GM12878 (cell line): ENCODE data around the gene UEVLD. TPM values are rescaled to one million over a fixed set of nuclear protein-coding genes. Genes with fewer than 3 reads are reported as not detected.

Experiments
- ATAC-seq: fragments of 200-7000 bp; cut with Tn5 transposase; 3 replicates; pipeline ENCODE4 v1.9.1; 2020; ENCODE audit warnings: mild to moderate bottlenecking, moderate library complexity
- BruUV-seq: library from RNA; stranded (reverse); fragments of 400-500 nt; replicated peaks from 2 replicates; lab custom pipeline; 2021; lab: Mats Ljungman, UMichigan
- CTCF ChIA-PET: fragments of 300-600 bp; sonication (Branson Sonifier 250); formaldehyde crosslinking; extraction: SDS; loops from one replicate; lab custom pipeline; 2021; ENCODE audit warnings: inconsistent platforms; lab: Yijun Ruan, JAX
- POLR2A ChIA-PET: fragments of 350-600 bp; formaldehyde crosslinking; extraction: SDS; loops from one replicate; lab custom pipeline; 2021; ENCODE audit warnings: inconsistent platforms; lab: Charles Lee
- RAD21 ChIA-PET: fragments of 300-600 bp; sonication (Branson Sonifier 250); formaldehyde crosslinking; loops from one replicate; lab custom pipeline; 2023; ENCODE audit warnings: antibody characterized with exemption; ENCODE audit not compliant: unreplicated experiment; lab: Charles Lee
- SMC1A ChIA-PET: fragments of 300-600 bp; sonication (Branson Sonifier 250); formaldehyde crosslinking; loops from one replicate; lab custom pipeline; 2023; ENCODE audit not compliant: unreplicated experiment, uncharacterized antibody; lab: Charles Lee
- DNase-seq: peaks from one replicate; pipeline ENCODE4 v3.0.0-alpha.2; 2011; ENCODE audit warnings: low read depth, low spot score
- FAIRE-seq: peaks from 3 replicates; lab custom pipeline; 2011; peaks lifted over from hg19 to GRCh38; lab: Jason Lieb, UNC
- H2AFZ ChIP-seq: 2 replicates; pipeline ENCODE4 v1.6.0; 2011; ENCODE audit warnings: low read depth, low read length, control low read depth; ENCODE audit not compliant: control insufficient read depth
- H3K27ac ChIP-seq: 2 replicates; pipeline ENCODE4 v1.5.1; 2011; ENCODE audit warnings: control low read depth; ENCODE audit not compliant: control insufficient read depth, insufficient read depth
- H3K27me3 ChIP-seq, 2 experiments: replicated peaks in 1 of 2; 2 replicates each; pipeline versions ENCODE4 v1.6.0 to v1.6.1; 2011; ENCODE audit warnings: low read length in 1 of 2; ENCODE audit not compliant: control insufficient read depth in 2 of 2, insufficient read depth in 2 of 2
- H3K36me3 ChIP-seq, 2 experiments: 2 replicates each; pipeline ENCODE4 v1.5.1; 2011; ENCODE audit warnings: low read length in 1 of 2; ENCODE audit not compliant: control insufficient read depth in 2 of 2, insufficient read depth in 2 of 2
- H3K4me1 ChIP-seq: 2 replicates; pipeline ENCODE4 v1.6.1; 2011; ENCODE audit warnings: mild to moderate bottlenecking, low read length, moderate library complexity, mixed read lengths; ENCODE audit not compliant: control insufficient read depth, insufficient read depth
- H3K4me2 ChIP-seq: 2 replicates; pipeline ENCODE4 v1.6.0; 2011; ENCODE audit warnings: control low read depth; ENCODE audit not compliant: control insufficient read depth, insufficient read depth
- H3K4me3 ChIP-seq: fragments of 200-600 bp; sonication (generic); 2 replicates; pipeline ENCODE4 v1.5.1; 2016
- H3K79me2 ChIP-seq: 2 replicates; pipeline ENCODE4 v1.6.0; 2011; ENCODE audit warnings: low read length; ENCODE audit not compliant: control insufficient read depth, insufficient read depth
- H3K9ac ChIP-seq: 2 replicates; pipeline ENCODE4 v1.8.0; 2011; ENCODE audit warnings: low read length, control low read depth, mixed read lengths; ENCODE audit not compliant: control insufficient read depth, insufficient read depth
- H3K9me3 ChIP-seq: replicated peaks from 3 replicates; pipeline ENCODE4 v1.5.1; 2011; ENCODE audit warnings: mild to moderate bottlenecking, low read length; ENCODE audit not compliant: control insufficient read depth, insufficient read depth
- H4K20me1 ChIP-seq: 2 replicates; pipeline ENCODE4 v1.6.0; 2011; ENCODE audit not compliant: control insufficient read depth, insufficient read depth
- CREB1 ChIP-seq: IDR thresholded peaks from 2 replicates; pipeline ENCODE4 v1.6.1; 2012; ENCODE audit warnings: low read depth, mild to moderate bottlenecking, inconsistent platforms
- CREM ChIP-seq: IDR thresholded peaks from 2 replicates; pipeline ENCODE4 v1.6.1; 2014; ENCODE audit warnings: antibody characterized with exemption, low read depth
- ETV6 ChIP-seq, 2 experiments: fragments of 450-650 bp in 1 of 2; IDR thresholded peaks in 1 of 2; conservative IDR thresholded peaks in 1 of 2; 2 replicates each; pipeline ENCODE4 v1.6.1; 2014; ENCODE audit warnings: antibody characterized with exemption in 1 of 2, borderline replicate concordance in 1 of 2, low read depth in 1 of 2, mild to moderate bottlenecking in 1 of 2, moderate library complexity in 1 of 2
- LARP7 ChIP-seq: fragments of 450-650 bp; IDR thresholded peaks from 2 replicates; pipeline ENCODE4 v1.6.1; 2017; ENCODE audit warnings: mild to moderate bottlenecking
- MLLT1 ChIP-seq: fragments of 450-650 bp; IDR thresholded peaks from 2 replicates; pipeline ENCODE4 v1.6.1; 2016; ENCODE audit warnings: mild to moderate bottlenecking
- NFIC ChIP-seq: IDR thresholded peaks from 2 replicates; pipeline ENCODE4 v1.6.1; 2012; ENCODE audit warnings: low read depth, mild to moderate bottlenecking, inconsistent platforms, low read length, moderate library complexity
- NR2F1 ChIP-seq: fragments of 450-650 bp; conservative IDR thresholded peaks from 2 replicates; pipeline ENCODE4 v1.6.1; 2017; ENCODE audit warnings: mild to moderate bottlenecking
- POLR2AphosphoS5 ChIP-seq: IDR thresholded peaks from 2 replicates; pipeline ENCODE4 v1.6.1; 2011; ENCODE audit warnings: mild to moderate bottlenecking, low read length, inconsistent platforms
- RUNX3 ChIP-seq: IDR thresholded peaks from 2 replicates; pipeline ENCODE4 v1.6.1; 2012; ENCODE audit warnings: low read length, inconsistent platforms
- SMAD5 ChIP-seq: IDR thresholded peaks from 2 replicates; pipeline ENCODE4 v1.6.1; 2016; ENCODE audit warnings: antibody characterized with exemption, low read depth
- WGBS: methylation state at CpG from one replicate; pipeline ENCODE4 v1.1.6; 2016; ENCODE audit warnings: low lambda C conversion rate; ENCODE audit not compliant: insufficient replicate concordance, insufficient coverage; ENCODE audit errors: missing lambda C conversion rate; 5-methylcytosine and 5-hydroxymethylcytosine counted together
- in situ Hi-C: fragments of 300-500 bp; cut with MboI; formaldehyde crosslinking; loops from 9 replicates; pipeline ENCODE4 v1.14.3; 2018; ENCODE audit warnings: mixed read lengths
- intact Hi-C: fragments of 100-400 bp; cut with micrococcal nuclease; formaldehyde crosslinking; loops from one replicate; pipeline ENCODE4 v1.14.2; 2022; ENCODE audit not compliant: unreplicated experiment
- polyA plus RNA-seq, 11 experiments: library from polyadenylated mRNA; depleted of rRNA in 4 of 11; unstranded in 6 of 11; stranded (reverse) in 5 of 11; fragments of >200 nt; fragmentation: Nextera tagmentation in 4 of 11; fragmentation: Illumina TruSeq in 1 of 11; extraction: Ambion mirVana in 4 of 11; extraction: Trizol in 1 of 11; gene quantifications; 1 replicate in 1 of 11; 2 replicates in 10 of 11; pipeline versions ENCODE4 v1.2.1 to v1.2.3, GENCODE V29; 2011 to 2016; ENCODE audit warnings: inconsistent platforms in 2 of 11, missing spikeins in 2 of 11, low read depth in 1 of 11
- total RNA-seq, 4 experiments: library from RNA; depleted of rRNA in 3 of 4; stranded (reverse); fragments of >200 nt in 3 of 4; fragmentation: Illumina TruSeq in 1 of 4; extraction: Trizol in 1 of 4; gene quantifications; 2 replicates each; pipeline versions ENCODE4 v1.2.1 to v1.2.3, GENCODE V29; 2013 to 2021
- TF ChIP-seq, protein P1 (sequence below): fragments of 450-650 bp; IDR thresholded peaks from 2 replicates; pipeline ENCODE4 v1.6.1; 2017; ENCODE audit warnings: mild to moderate bottlenecking, moderate library complexity
- TF ChIP-seq, protein P2 (sequence below): fragments of 450-650 bp; IDR thresholded peaks from 2 replicates; pipeline ENCODE4 v1.6.1; 2017; ENCODE audit warnings: borderline replicate concordance
- TF ChIP-seq, protein P3 (sequence below): fragments of 450-650 bp; IDR thresholded peaks from 2 replicates; pipeline ENCODE4 v1.6.1; 2017; ENCODE audit warnings: mild to moderate bottlenecking, low read depth, inconsistent platforms; ENCODE audit not compliant: poor library complexity, severe bottlenecking

Gene UEVLD
- total and polyA plus RNA-seq, 10 of the 15 experiments (the other 5 are each of a cell fraction or from before 2014, with no cell fraction given): 6.5 to 16.3 (median 13.4) TPM

GRCh38 chr11:18617688-18618341 lies 29.3 kb upstream of the UEVLD start:
- no peaks in the 10 kb centered on the region for H3K27me3 ChIP-seq
- ChIA-PET CTCF (interaction anchor here (0.8 to 6.7 kb wide), 10 partner anchors 8 to 146 kb away, joined by 3 to 80 read pairs (median 5); partner anchors contain the start of genes SPTY2D1 and TSG101), SMC1A (interaction anchor here (0.6 to 13.9 kb wide), 7 partner anchors 8 to 151 kb away, joined by 3 to 188 read pairs (median 5); partner anchors contain the start of genes SPTY2D1 and UEVLD), POLR2A (interaction anchor here (0.5 to 1.9 kb wide), 7 partner anchors 11 to 189 kb away, joined by 3 to 10 read pairs (median 4); no protein-coding TSS in a partner anchor), RAD21 (interaction anchor here (1.2 to 6.7 kb wide), 4 partner anchors 14 to 30 kb away, joined by 3 to 77 read pairs (median 4); partner anchors contain the start of genes SPTY2D1 and UEVLD)
- intact Hi-C loops (no loop called here), in situ Hi-C loops (no loop called here)
- no peak overlapping the region for H3K9ac ChIP-seq
- ATAC-seq: peak; percentile 50
- peak; percentile 15 for DNase-seq
- H2AFZ ChIP-seq: no peak overlapping the region
- 0 out of 2 replicates have a peak, but pooled peaks cover 2% of the 10 kb centered on the region for H4K20me1 ChIP-seq
- no TSS peak for BruUV-seq
- peak overlapping the region; percentile 1; the same call in 1 of the 2 replicates for H3K4me2 ChIP-seq
- no peak overlapping the region for H3K27ac ChIP-seq
- H3K4me1 ChIP-seq: peaks cover 38% of the 10 kb centered on the region
- no peaks in the 10 kb centered on the region; the same call in 2 of the 3 replicates for H3K9me3 ChIP-seq
- H3K36me3 ChIP-seq: peaks cover 13% of the 10 kb centered on the region in 2 experiments
- WGBS: 74% methylated on average over 10 of the region's 10 CpGs
- peak overlapping the region; percentile 20; the same call in 1 of the 2 replicates for H3K4me3 ChIP-seq
- H3K79me2 ChIP-seq: peaks cover 42% of the 10 kb centered on the region
- FAIRE-seq: peak; percentile 61
- TF ChIP-seq NFIC: peak; percentile 68; the same call in 1 of the 2 replicates
- TF ChIP-seq RUNX3: peak; percentile 97
- TF ChIP-seq, protein P1, sequence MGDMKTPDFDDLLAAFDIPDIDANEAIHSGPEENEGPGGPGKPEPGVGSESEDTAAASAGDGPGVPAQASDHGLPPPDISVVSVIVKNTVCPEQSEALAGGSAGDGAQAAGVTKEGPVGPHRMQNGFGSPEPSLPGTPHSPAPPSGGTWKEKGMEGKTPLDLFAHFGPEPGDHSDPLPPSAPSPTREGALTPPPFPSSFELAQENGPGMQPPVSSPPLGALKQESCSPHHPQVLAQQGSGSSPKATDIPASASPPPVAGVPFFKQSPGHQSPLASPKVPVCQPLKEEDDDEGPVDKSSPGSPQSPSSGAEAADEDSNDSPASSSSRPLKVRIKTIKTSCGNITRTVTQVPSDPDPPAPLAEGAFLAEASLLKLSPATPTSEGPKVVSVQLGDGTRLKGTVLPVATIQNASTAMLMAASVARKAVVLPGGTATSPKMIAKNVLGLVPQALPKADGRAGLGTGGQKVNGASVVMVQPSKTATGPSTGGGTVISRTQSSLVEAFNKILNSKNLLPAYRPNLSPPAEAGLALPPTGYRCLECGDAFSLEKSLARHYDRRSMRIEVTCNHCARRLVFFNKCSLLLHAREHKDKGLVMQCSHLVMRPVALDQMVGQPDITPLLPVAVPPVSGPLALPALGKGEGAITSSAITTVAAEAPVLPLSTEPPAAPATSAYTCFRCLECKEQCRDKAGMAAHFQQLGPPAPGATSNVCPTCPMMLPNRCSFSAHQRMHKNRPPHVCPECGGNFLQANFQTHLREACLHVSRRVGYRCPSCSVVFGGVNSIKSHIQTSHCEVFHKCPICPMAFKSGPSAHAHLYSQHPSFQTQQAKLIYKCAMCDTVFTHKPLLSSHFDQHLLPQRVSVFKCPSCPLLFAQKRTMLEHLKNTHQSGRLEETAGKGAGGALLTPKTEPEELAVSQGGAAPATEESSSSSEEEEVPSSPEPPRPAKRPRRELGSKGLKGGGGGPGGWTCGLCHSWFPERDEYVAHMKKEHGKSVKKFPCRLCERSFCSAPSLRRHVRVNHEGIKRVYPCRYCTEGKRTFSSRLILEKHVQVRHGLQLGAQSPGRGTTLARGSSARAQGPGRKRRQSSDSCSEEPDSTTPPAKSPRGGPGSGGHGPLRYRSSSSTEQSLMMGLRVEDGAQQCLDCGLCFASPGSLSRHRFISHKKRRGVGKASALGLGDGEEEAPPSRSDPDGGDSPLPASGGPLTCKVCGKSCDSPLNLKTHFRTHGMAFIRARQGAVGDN: no peak
- no peak for TF ChIP-seq NR2F1
- peak in 1 of 2 experiments; percentile 52; a peak in 1 of 4 replicates for TF ChIP-seq ETV6 (conservative IDR thresholded peaks at IDR 0.05 in 1 of 2, IDR thresholded peaks at IDR 0.05 in 1 of 2; ENCODE audit: borderline replicate concordance in 1 of 2, low read depth in 1 of 2)
- TF ChIP-seq, protein P2, sequence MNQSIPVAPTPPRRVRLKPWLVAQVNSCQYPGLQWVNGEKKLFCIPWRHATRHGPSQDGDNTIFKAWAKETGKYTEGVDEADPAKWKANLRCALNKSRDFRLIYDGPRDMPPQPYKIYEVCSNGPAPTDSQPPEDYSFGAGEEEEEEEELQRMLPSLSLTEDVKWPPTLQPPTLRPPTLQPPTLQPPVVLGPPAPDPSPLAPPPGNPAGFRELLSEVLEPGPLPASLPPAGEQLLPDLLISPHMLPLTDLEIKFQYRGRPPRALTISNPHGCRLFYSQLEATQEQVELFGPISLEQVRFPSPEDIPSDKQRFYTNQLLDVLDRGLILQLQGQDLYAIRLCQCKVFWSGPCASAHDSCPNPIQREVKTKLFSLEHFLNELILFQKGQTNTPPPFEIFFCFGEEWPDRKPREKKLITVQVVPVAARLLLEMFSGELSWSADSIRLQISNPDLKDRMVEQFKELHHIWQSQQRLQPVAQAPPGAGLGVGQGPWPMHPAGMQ: no peak
- 0 out of 2 replicates have a peak, but pooled peaks have one; percentile 23 for TF ChIP-seq MLLT1
- TF ChIP-seq POLR2AphosphoS5: no peak
- TF ChIP-seq, protein P3, sequence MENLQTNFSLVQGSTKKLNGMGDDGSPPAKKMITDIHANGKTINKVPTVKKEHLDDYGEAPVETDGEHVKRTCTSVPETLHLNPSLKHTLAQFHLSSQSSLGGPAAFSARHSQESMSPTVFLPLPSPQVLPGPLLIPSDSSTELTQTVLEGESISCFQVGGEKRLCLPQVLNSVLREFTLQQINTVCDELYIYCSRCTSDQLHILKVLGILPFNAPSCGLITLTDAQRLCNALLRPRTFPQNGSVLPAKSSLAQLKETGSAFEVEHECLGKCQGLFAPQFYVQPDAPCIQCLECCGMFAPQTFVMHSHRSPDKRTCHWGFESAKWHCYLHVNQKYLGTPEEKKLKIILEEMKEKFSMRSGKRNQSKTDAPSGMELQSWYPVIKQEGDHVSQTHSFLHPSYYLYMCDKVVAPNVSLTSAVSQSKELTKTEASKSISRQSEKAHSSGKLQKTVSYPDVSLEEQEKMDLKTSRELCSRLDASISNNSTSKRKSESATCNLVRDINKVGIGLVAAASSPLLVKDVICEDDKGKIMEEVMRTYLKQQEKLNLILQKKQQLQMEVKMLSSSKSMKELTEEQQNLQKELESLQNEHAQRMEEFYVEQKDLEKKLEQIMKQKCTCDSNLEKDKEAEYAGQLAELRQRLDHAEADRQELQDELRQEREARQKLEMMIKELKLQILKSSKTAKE: no peak
- no peak for TF ChIP-seq SMAD5
- TF ChIP-seq CREM: peak; percentile 40; the same call in 1 of the 2 replicates
- no peak for TF ChIP-seq LARP7
- TF ChIP-seq CREB1: no peak
